Mucosa of descending colon (tissue), 3 donors: ENCODE measurements around the gene TMEM212. TPM values are rescaled to one million over a fixed set of nuclear protein-coding genes. Genes with fewer than 3 reads are reported as not detected.

Source experiments
- ATAC-seq: fragments of 200-7000 bp; cut with Tn5 transposase; one replicate; pipeline ENCODE4 v1.9.1; 2020; ENCODE audit warnings: mild to moderate bottlenecking, moderate library complexity
- DNase-seq, 3 donors: peaks; one replicate each; pipeline ENCODE4 v3.0.0-alpha.2; 2020
- H3K36me3 ChIP-seq: fragments of 200-600 bp; one replicate; pipeline ENCODE4 v1.8.0; 2021; ENCODE audit warnings: low read depth, mild to moderate bottlenecking
- H3K4me1 ChIP-seq: fragments of 200-600 bp; one replicate; pipeline ENCODE4 v1.8.0; 2021; ENCODE audit warnings: low read depth, mild to moderate bottlenecking
- H3K4me3 ChIP-seq: fragments of 200-600 bp; one replicate; pipeline ENCODE4 v1.8.0; 2021; ENCODE audit warnings: mild to moderate bottlenecking
- H3K9me3 ChIP-seq: fragments of 200-600 bp; one replicate; pipeline ENCODE4 v1.8.0; 2021; ENCODE audit warnings: mild to moderate bottlenecking
- CTCF ChIP-seq: fragments of 200-600 bp; IDR thresholded peaks from one replicate; pipeline ENCODE4 v1.8.0; 2022; ENCODE audit warnings: antibody characterized with exemption, mild to moderate bottlenecking
- intact Hi-C, 2 donors: fragments of 100-400 bp; cut with DNase I in 1 of 2; cut with micrococcal nuclease in 1 of 2; formaldehyde crosslinking; loops; one replicate each; pipeline versions ENCODE4 v1.11.0 to v1.11.1; 2022; cut with DNase I, micrococcal nuclease
- total RNA-seq, 3 donors: library from RNA; stranded (reverse); fragmentation: NEBNext Ultra II Directional in 2 of 3; extraction: Animal tissue kit (Norgen Biotek cat#: 25700) in 2 of 3; gene quantifications; one replicate each; pipeline versions ENCODE4 v1.2.1 to v1.2.4, GENCODE V29; 2021 to 2023
- donor health status: DM: no; HTN: no; CAD: no; lungs with moderate emphysema.
- donor health status: DM: no; HTN: no; CAD: no.
- donor health status: DM: no; HTN: yes; CAD: no.

Gene TMEM212
- total RNA-seq, 3 donors from 2014 or later: not detected

GRCh38 chr3:171879472-171879871 lies 36.3 kb downstream of the TMEM212 start:
- ATAC-seq: no peak
- no peak for DNase-seq
- H3K4me1 ChIP-seq: no peaks in the 10 kb centered on the region
- H3K4me3 ChIP-seq: no peak overlapping the region
- no peaks in the 10 kb centered on the region for H3K36me3 ChIP-seq
- no peaks in the 10 kb centered on the region for H3K9me3 ChIP-seq
- intact Hi-C loops: no loop called here
- no peak for TF ChIP-seq CTCF

- ATAC-seq (no peak), DNase-seq (no peak)
- H3K36me3 ChIP-seq: no peaks in the 10 kb centered on the region
- H3K4me3 ChIP-seq: no peak overlapping the region
- TF ChIP-seq CTCF: no peak
- no peaks in the 10 kb centered on the region for H3K4me1 ChIP-seq
- H3K9me3 ChIP-seq: no peaks in the 10 kb centered on the region
- intact Hi-C loops: no loop called here
Measured at GRCh38 chr3:171880101-171880870, 37.1 kb downstream of the TMEM212 start.

GRCh38 chr3:171881251-171881650 lies 38.1 kb downstream of the TMEM212 start:
- no peaks in the 10 kb centered on the region for H3K36me3 ChIP-seq
- H3K4me3 ChIP-seq: no peak overlapping the region
- H3K9me3 ChIP-seq: no peaks in the 10 kb centered on the region
- intact Hi-C loops: no loop called here
- H3K4me1 ChIP-seq: no peaks in the 10 kb centered on the region
- ATAC-seq (no peak), DNase-seq (no peak)
- TF ChIP-seq CTCF: no peak

GRCh38 chr3:171883257-171883892 lies 40.2 kb downstream of the TMEM212 start:
- intact Hi-C loops: no loop called here
- Histone ChIP-seq H3K36me3 (no peaks in the 10 kb centered on the region), H3K9me3 (no peaks in the 10 kb centered on the region), H3K4me3 (no peak overlapping the region), H3K4me1 (no peaks in the 10 kb centered on the region)
- no peak for TF ChIP-seq CTCF
- ATAC-seq: no peak
- no peak for DNase-seq

- DNase-seq (no peak), ATAC-seq (no peak)
- Histone ChIP-seq H3K9me3 (no peaks in the 10 kb centered on the region), H3K4me1 (no peaks in the 10 kb centered on the region), H3K4me3 (no peak overlapping the region), H3K36me3 (no peaks in the 10 kb centered on the region)
- intact Hi-C loops: no loop called here
- TF ChIP-seq CTCF: no peak
Measured at GRCh38 chr3:171883893-171884279, 40.7 kb downstream of the TMEM212 start.
